Epithelial cell of esophagus (primary cell): ENCODE measurements around the gene COPS7B.

Experiments
- DNase-seq: peaks from one replicate; pipeline ENCODE4 v3.0.0; 2010; ENCODE audit warnings: low read depth
- H3K4me3 ChIP-seq: 2 replicates; pipeline ENCODE4 v1.5.1; 2011; ENCODE audit warnings: mild to moderate bottlenecking, low read length, control low read depth
- CTCF ChIP-seq: IDR thresholded peaks from 2 replicates; pipeline ENCODE4 v1.5.1; 2011; ENCODE audit warnings: low read depth, mild to moderate bottlenecking, low read length, control low read depth, inconsistent platforms; ENCODE audit not compliant: insufficient read depth; ENCODE audit errors: missing control alignments

Gene COPS7B

DNA sequence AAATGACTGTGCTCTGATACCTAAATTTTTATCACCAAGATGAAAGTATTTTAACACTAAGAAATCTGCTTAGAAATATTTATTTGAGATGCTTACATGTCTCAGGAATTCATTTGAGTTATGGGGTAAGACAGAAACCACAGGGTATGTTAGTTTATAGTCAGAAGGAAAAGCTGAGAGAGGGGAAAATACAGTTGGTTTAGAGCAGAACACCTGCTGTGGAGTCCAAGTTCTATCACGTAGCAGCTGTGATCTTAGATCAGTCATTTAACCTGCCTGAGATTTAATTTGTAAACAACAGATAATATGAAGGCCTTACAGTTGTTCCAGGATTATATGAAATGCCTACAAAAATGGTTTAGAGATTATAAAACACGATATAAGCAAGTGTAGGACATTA, 34.2 kb upstream of the COPS7B start:
- TF ChIP-seq CTCF: no peak
- no peak overlapping the region for H3K4me3 ChIP-seq
- DNase-seq: no peak

DNA sequence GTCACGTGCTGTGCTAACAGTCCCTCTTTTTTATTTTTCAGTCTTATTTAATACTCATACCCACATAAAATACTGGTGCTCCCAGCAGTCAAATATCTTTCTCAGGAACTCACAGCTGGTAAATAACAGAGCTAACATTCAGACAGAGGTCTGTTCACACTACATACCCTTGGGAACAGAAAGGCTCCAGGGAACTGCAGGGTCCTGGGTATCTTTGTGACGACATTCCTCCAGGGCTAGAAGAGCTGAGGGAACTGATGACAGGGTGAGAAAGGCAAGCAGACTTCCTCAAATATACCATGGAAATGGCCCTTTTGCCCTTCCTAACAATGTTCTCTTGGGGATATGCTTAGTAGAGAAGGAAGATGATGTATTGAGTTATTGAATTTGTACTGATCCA, 24.5 kb upstream of the COPS7B start:
- no peak for DNase-seq
- no peak for TF ChIP-seq CTCF
- no peak overlapping the region for H3K4me3 ChIP-seq

GRCh38 chr2:231764124-231764523, 22.1 kb upstream of the COPS7B start:
- no peak for DNase-seq
- H3K4me3 ChIP-seq: no peak overlapping the region
- TF ChIP-seq CTCF: no peak

GRCh38 chr2:231764760-231765159, 21.5 kb upstream of the COPS7B start:
- H3K4me3 ChIP-seq: no peak overlapping the region
- DNase-seq: no peak
- TF ChIP-seq CTCF: no peak

GRCh38 chr2:231765496-231765929, 20.7 kb upstream of the COPS7B start:
- DNase-seq: no peak
- no peak overlapping the region for H3K4me3 ChIP-seq
- no peak for TF ChIP-seq CTCF

DNA sequence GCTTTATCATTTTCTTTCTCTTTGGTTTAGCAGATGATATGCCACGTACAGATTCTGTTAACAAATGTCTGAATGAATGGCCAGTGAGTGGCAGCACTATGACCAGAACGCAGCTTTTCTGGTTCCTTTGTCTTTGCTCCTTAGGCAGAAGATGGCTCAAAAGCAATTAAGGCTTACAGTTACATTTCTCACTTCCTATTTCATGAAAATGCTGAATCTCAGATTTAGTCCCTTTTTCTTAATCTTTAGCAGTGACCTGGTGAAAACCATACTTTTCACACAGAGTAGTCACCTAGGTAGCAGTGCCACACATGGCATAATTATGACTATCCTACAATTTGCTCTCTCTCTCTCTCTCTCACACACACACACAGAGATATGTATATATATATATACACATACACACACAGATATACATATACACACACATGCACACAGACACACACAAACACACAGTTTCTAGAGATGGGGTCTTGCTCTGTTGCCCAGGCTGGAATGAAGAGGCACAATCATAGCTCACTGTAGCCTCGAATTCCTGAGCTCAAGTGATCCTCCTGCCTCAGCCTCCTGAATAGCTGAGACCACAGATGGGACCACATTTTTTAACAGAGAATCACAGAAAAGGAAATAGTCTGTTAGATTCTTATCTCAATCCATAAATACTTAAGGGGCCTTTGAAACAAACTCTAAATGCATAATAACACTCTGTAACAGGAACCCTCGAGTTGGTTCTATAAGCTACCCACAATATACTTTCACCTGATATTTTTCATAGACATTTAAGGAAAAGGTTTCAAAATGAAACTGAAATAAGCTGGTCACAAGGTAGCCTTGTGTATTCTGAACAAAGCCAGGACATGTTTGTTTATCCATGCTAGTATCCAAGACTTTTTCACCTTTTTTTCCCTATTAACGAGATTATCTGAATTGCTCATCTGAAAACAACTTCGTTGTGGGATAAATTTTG, 16.8 kb upstream of the COPS7B start:
- TF ChIP-seq CTCF: no peak
- no peak overlapping the region for H3K4me3 ChIP-seq
- DNase-seq: no peak
